Measurements from ENCODE around the gene TMSB4X. TPM values are rescaled to one million over a fixed set of nuclear protein-coding genes. Genes with fewer than 3 reads are reported as not detected.

Gene TMSB4X
- total and polyA plus RNA-seq, 4 donors, result 4,686 to 9,527 (median 8,202) TPM

DNA sequence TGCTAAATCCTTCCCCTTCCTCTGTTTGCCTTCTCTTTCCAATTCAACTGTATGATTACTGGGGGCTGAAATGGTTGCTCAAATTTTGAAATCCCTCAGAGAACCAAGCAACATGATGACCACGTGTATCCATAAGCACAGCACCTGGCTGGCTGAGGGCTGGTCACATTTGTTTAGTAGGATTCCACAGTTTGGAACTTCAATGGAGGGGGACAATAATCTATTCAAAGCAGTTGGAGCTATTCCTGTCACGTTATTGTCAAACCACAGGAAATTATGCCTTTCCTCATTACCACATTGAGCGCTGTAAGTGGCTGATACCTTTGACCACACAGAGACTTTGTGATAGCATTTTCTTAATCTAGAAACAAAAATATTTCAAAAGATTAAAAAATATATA is 7.0 kb downstream of the TMSB4X start:
- TF ChIP-seq, protein P1, sequence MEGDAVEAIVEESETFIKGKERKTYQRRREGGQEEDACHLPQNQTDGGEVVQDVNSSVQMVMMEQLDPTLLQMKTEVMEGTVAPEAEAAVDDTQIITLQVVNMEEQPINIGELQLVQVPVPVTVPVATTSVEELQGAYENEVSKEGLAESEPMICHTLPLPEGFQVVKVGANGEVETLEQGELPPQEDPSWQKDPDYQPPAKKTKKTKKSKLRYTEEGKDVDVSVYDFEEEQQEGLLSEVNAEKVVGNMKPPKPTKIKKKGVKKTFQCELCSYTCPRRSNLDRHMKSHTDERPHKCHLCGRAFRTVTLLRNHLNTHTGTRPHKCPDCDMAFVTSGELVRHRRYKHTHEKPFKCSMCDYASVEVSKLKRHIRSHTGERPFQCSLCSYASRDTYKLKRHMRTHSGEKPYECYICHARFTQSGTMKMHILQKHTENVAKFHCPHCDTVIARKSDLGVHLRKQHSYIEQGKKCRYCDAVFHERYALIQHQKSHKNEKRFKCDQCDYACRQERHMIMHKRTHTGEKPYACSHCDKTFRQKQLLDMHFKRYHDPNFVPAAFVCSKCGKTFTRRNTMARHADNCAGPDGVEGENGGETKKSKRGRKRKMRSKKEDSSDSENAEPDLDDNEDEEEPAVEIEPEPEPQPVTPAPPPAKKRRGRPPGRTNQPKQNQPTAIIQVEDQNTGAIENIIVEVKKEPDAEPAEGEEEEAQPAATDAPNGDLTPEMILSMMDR (IDR thresholded peaks at IDR 0.05; ENCODE audit: control extremely low read depth, extremely low read depth), result no peak
- 24 to 40% methylated on average over 3 of the region's 3 CpGs for WGBS, 2 donors
- no peak for DNase-seq

DNA sequence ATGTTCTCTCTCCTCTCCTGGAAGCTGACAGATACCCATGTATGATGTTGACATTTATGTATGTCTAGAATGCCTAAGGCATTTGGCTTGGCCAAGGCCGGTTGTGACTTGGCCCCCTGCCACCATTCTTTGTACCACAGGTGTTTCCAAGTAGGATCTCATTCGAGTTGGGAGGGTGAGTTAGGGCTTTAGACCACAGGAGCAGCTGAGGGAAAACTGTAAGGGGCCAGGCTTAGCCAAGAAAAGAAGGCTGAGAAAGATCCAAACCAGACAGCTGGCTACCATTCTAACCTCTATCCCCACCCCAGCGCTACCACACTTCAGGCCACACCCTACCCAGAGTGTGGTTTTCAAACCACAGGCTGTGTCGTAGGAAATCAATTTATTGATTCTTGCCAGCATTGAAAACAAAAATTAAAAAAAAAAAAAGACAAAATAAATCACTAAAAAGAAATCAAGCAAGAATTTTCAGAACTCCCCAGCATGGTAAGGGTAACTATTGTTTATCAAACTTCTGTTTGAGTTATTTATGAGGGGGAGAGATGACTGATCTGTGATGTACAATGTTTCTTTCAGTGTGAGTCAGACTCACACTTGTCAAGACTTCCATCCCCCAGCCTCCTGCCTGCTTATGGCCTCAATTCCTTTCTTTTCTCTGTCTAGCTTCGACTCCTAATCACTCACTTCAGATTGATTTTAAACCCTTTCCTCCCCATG is 9.9 kb downstream of the TMSB4X start:
- ATAC-seq (ENCODE audit: insufficient read depth, low FRiP score) (no peak), DNase-seq (no peak)
- Histone ChIP-seq H3K4me3 (no peak overlapping the region), H3K36me3 (ENCODE audit: control insufficient read depth in 4 of 4, insufficient read depth in 4 of 4, low read length in 4 of 4) (no peaks in the 10 kb centered on the region), H3K27ac (ENCODE audit: low read depth in 1 of 2, low read length in 1 of 2) (peak overlapping the region in 1 of 2 donors; percentile 22), H3K9me3 (ENCODE audit: control insufficient read depth in 4 of 4, insufficient read depth in 3 of 4, low read length in 3 of 4) (no peaks in the 10 kb centered on the region), H3K27me3 (ENCODE audit: control insufficient read depth in 3 of 3, insufficient read depth in 3 of 3, low read length in 2 of 3) (peaks cover 2 to 13% (median 9%) of the 10 kb centered on the region in 3 donors), H3K9ac (ENCODE audit: insufficient read depth in 1 of 2, low read length in 2 of 2) (no peak overlapping the region), H3K4me1 (ENCODE audit: control insufficient read depth in 5 of 5, insufficient read depth in 5 of 5, low read length in 5 of 5) (peaks cover 0 to 2% (median 0%) of the 10 kb centered on the region in 5 donors)
- TF ChIP-seq, protein P1 (IDR thresholded peaks at IDR 0.05; ENCODE audit: control extremely low read depth, extremely low read depth), result no peak
- WGBS, 2 donors, result 18 to 28% methylated on average over 5 of the region's 5 CpGs

More for the DNA sequence above, 7.0 kb downstream of the TMSB4X start:
- ATAC-seq (ENCODE audit: insufficient read depth, low FRiP score), result no peak
- Histone ChIP-seq H3K27ac (ENCODE audit: low read depth in 1 of 2, low read length in 1 of 2) (peak overlapping the region in 1 of 2 donors; percentile 21), H3K9ac (ENCODE audit: insufficient read depth in 1 of 2, low read length in 2 of 2) (no peak overlapping the region), H3K4me3 (no peak overlapping the region), H3K36me3 (ENCODE audit: control insufficient read depth in 4 of 4, insufficient read depth in 4 of 4, low read length in 4 of 4) (peaks cover 0 to 5% (median 0%) of the 10 kb centered on the region in 4 donors), H3K4me1 (ENCODE audit: control insufficient read depth in 5 of 5, insufficient read depth in 5 of 5, low read length in 5 of 5) (peaks cover 0 to 14% (median 2%) of the 10 kb centered on the region in 5 donors), H3K9me3 (ENCODE audit: control insufficient read depth in 4 of 4, insufficient read depth in 3 of 4, low read length in 3 of 4) (no peaks in the 10 kb centered on the region), H3K27me3 (ENCODE audit: control insufficient read depth in 3 of 3, insufficient read depth in 3 of 3, low read length in 2 of 3) (peaks cover 2 to 12% (median 7%) of the 10 kb centered on the region in 3 donors)

DNA sequence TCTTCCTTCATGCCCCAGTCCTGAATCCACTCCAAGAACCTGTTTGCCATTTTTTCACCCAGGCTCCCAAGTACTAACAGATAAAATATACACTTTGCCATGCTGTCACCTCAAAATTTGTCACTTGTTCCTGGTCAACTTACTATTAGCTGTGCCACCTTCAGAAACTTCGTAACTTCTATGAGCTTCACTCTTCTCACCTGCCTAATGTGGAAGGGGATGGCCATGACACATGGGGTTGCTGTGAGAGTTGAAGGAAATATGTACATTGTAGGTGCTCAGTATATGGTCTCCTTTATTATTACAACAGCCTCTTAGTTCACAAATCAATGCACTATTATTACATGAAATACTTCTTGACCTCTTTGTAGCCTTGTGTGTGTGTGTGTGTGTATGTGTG is 10.4 kb downstream of the TMSB4X start:
- 73 to 100% methylated on average over 1 of the region's 1 CpG for WGBS, 2 donors
- Histone ChIP-seq H3K4me1 (ENCODE audit: control insufficient read depth in 5 of 5, insufficient read depth in 5 of 5, low read length in 5 of 5) (peaks cover 0 to 2% (median 0%) of the 10 kb centered on the region in 5 donors), H3K27me3 (ENCODE audit: control insufficient read depth in 3 of 3, insufficient read depth in 3 of 3, low read length in 2 of 3) (peaks cover 2 to 13% (median 9%) of the 10 kb centered on the region in 3 donors), H3K27ac (ENCODE audit: low read depth in 1 of 2, low read length in 1 of 2) (no peak overlapping the region), H3K4me3 (no peak overlapping the region), H3K36me3 (ENCODE audit: control insufficient read depth in 4 of 4, insufficient read depth in 4 of 4, low read length in 4 of 4) (no peaks in the 10 kb centered on the region), H3K9me3 (ENCODE audit: control insufficient read depth in 4 of 4, insufficient read depth in 3 of 4, low read length in 3 of 4) (no peaks in the 10 kb centered on the region), H3K9ac (ENCODE audit: insufficient read depth in 1 of 2, low read length in 2 of 2) (no peak overlapping the region)
- TF ChIP-seq, protein P1 (IDR thresholded peaks at IDR 0.05; ENCODE audit: control extremely low read depth, extremely low read depth), result no peak
- ATAC-seq (ENCODE audit: insufficient read depth, low FRiP score) (no peak), DNase-seq (no peak)
